B cell (primary cell): ENCODE measurements around the gene MGAT2. TPM values are rescaled to one million over a fixed set of nuclear protein-coding genes. Genes with fewer than 3 reads are reported as not detected.
A peak's percentile ranks its signal among the peaks of the same experiment; 100 is the strongest.

Experiments
- ATAC-seq: fragments of 200-7000 bp; cut with Tn5 transposase; one replicate; pipeline ENCODE4 v1.10.0; 2021; ENCODE audit warnings: low read depth, mild to moderate bottlenecking, moderate number of reproducible peaks, moderate library complexity
- CTCF ChIA-PET: fragments of 350-600 bp; sonication (Branson Sonifier 250); formaldehyde crosslinking; loops from one replicate; lab custom pipeline; 2021; ENCODE audit warnings: antibody characterized with exemption, inconsistent platforms; lab: Charles Lee
- POLR2A ChIA-PET: fragments of 350-600 bp; sonication (Branson Sonifier 250); formaldehyde crosslinking; loops from one replicate; lab custom pipeline; 2021; ENCODE audit warnings: antibody characterized with exemption; lab: Charles Lee
- DNase-seq: peaks from one replicate; pipeline ENCODE4 v3.0.0; 2013
- H2AFZ ChIP-seq: 2 replicates; pipeline ENCODE4 v1.6.1; 2012; ENCODE audit warnings: mild to moderate bottlenecking, low read depth, low read length; ENCODE audit not compliant: insufficient read depth, poor library complexity, severe bottlenecking
- H3K27ac ChIP-seq, 2 donors: 1 replicate in 1 of 2; 2 replicates in 1 of 2; pipeline ENCODE4 v1.5.1; 2012 to 2013; ENCODE audit warnings: low read length in 2 of 2, mild to moderate bottlenecking in 2 of 2, moderate library complexity in 1 of 2
- H3K27me3 ChIP-seq, 4 experiments: fragments of 200-600 bp in 1 of 4; sonication (generic) in 1 of 4; replicated peaks in 1 of 4; 1 replicate in 2 of 4; 2 replicates in 2 of 4; pipeline versions ENCODE4 v1.6.1 to v1.7.0; 2013 to 2016; ENCODE audit warnings: low read length in 3 of 4, mild to moderate bottlenecking in 2 of 4, mixed read lengths in 1 of 4, moderate library complexity in 1 of 4; ENCODE audit not compliant: insufficient read depth in 4 of 4, control insufficient read depth in 3 of 4; ENCODE audit errors: control extremely low read depth in 1 of 4
- H3K36me3 ChIP-seq, 2 experiments: replicated peaks in 1 of 2; 1 replicate in 1 of 2; 2 replicates in 1 of 2; pipeline versions ENCODE4 v1.6.1 to v1.7.1; 2013; ENCODE audit warnings: low read length in 1 of 2; ENCODE audit not compliant: insufficient read depth in 2 of 2, control insufficient read depth in 1 of 2; ENCODE audit errors: control extremely low read depth in 1 of 2, extremely low read depth in 1 of 2
- H3K4me1 ChIP-seq, 2 donors: fragments of 200-600 bp in 1 of 2; sonication (generic) in 1 of 2; 1 replicate in 1 of 2; 2 replicates in 1 of 2; pipeline versions ENCODE4 v1.5.1 to v1.6.1; 2013 to 2017; ENCODE audit warnings: low read length in 2 of 2; ENCODE audit not compliant: control insufficient read depth in 2 of 2, insufficient read depth in 2 of 2
- H3K4me2 ChIP-seq: replicated peaks from 2 replicates; pipeline ENCODE3; 2012; ENCODE audit warnings: mild to moderate bottlenecking, low read depth, low read length; ENCODE audit not compliant: poor library complexity, severe bottlenecking
- H3K4me3 ChIP-seq, 5 experiments: fragments of 200-600 bp in 1 of 5; sonication (generic) in 1 of 5; 1 replicate in 3 of 5; 2 replicates in 2 of 5; pipeline versions ENCODE4 v1.5.1 to v1.7.0; 2011 to 2016; ENCODE audit warnings: low read length in 4 of 5, mild to moderate bottlenecking in 4 of 5, low read depth in 2 of 5, control low read depth in 1 of 5, moderate library complexity in 1 of 5; ENCODE audit not compliant: insufficient read depth in 1 of 5; ENCODE audit errors: control extremely low read depth in 1 of 5, extremely low read depth in 1 of 5
- H3K79me2 ChIP-seq: fragments of 200-600 bp; sonication (generic); one replicate; pipeline ENCODE4 v1.6.0; 2016; ENCODE audit warnings: low read length; ENCODE audit not compliant: control insufficient read depth, insufficient read depth
- H3K9ac ChIP-seq: fragments of 200-600 bp; sonication (generic); 2 replicates; pipeline ENCODE4 v1.6.1; 2017; ENCODE audit warnings: mild to moderate bottlenecking, low read length, moderate library complexity
- H3K9me3 ChIP-seq, 3 donors: one replicate each; pipeline versions ENCODE4 v1.6.1 to v1.7.1; 2013; ENCODE audit warnings: low read length in 2 of 3; ENCODE audit not compliant: control insufficient read depth in 2 of 3, insufficient read depth in 1 of 3; ENCODE audit errors: control extremely low read depth in 1 of 3
- H4K20me1 ChIP-seq: 2 replicates; pipeline ENCODE4 v1.6.0; 2012; ENCODE audit warnings: mild to moderate bottlenecking, low read length; ENCODE audit not compliant: insufficient read depth, control insufficient read depth, poor library complexity, severe bottlenecking
- H3K27ac Mint-ChIP-seq: one replicate; pipeline ENCODE4 v1.8.0; 2021; ENCODE audit warnings: mixed read lengths
- H3K27me3 Mint-ChIP-seq: one replicate; pipeline ENCODE4 v1.8.0; 2021; ENCODE audit warnings: mixed read lengths
- H3K4me1 Mint-ChIP-seq: one replicate; pipeline ENCODE4 v1.8.0; 2021; ENCODE audit warnings: mixed read lengths
- H3K4me3 Mint-ChIP-seq: one replicate; pipeline ENCODE4 v1.8.0; 2021; ENCODE audit warnings: mixed read lengths
- H3K9me3 Mint-ChIP-seq: one replicate; pipeline ENCODE4 v1.8.0; 2022; ENCODE audit warnings: mixed read lengths; ENCODE audit not compliant: insufficient read depth
- CTCF ChIP-seq: fragments of 200-600 bp; IDR thresholded peaks from one replicate; pipeline ENCODE4 v1.8.0; 2022; ENCODE audit warnings: antibody characterized with exemption, mild to moderate bottlenecking
- EZH2 ChIP-seq: IDR thresholded peaks from 2 replicates; pipeline ENCODE4 v1.6.1; 2012; ENCODE audit warnings: borderline replicate concordance, low read depth, mild to moderate bottlenecking, moderate library complexity, low read length; ENCODE audit not compliant: insufficient read depth, poor library complexity, severe bottlenecking
- WGBS: methylation state at CpG from one replicate; pipeline ENCODE4 v1.1.5; 2013; ENCODE audit warnings: missing lambda C conversion rate; ENCODE audit not compliant: insufficient coverage; 5-methylcytosine and 5-hydroxymethylcytosine counted together
- intact Hi-C: fragments of 100-400 bp; cut with micrococcal nuclease; formaldehyde crosslinking; loops from one replicate; pipeline ENCODE4 v1.10.0; 2022
- polyA plus RNA-seq: library from polyadenylated mRNA; depleted of rRNA; stranded (reverse); fragments of >200 nt; gene quantifications from 2 replicates; pipeline ENCODE4 v1.2.3, GENCODE V29; 2012
- total RNA-seq, 2 donors: library from RNA; stranded (reverse); fragments of 120-200 nt in 1 of 2; gene quantifications; 1 replicate in 1 of 2; 2 replicates in 1 of 2; pipeline versions ENCODE4 v1.2.3 to v1.2.4, GENCODE V29; 2013 to 2022

MGAT2 gene
- total and polyA plus RNA-seq, 2 donors (not counting 1 experiment from before 2014, with no cell fraction given): 12.3 to 39.9 TPM

GRCh38 chr14:49623941-49624839 is 3.6 kb downstream of the MGAT2 start:
- H4K20me1 ChIP-seq: peaks cover 20% of the 10 kb centered on the region
- ATAC-seq: no peak
- H3K4me1 ChIP-seq: peaks cover 26 to 34% of the 10 kb centered on the region in 2 donors

More at GRCh38 chr14:49623941-49624839, 3.6 kb downstream of the MGAT2 start:
- peak overlapping the region in 1 of 2 donors; percentile 65 for H3K27ac ChIP-seq
- ChIA-PET CTCF (interaction anchor here (0.7 to 6.8 kb wide), 4 partner anchors 9 to 228 kb away, joined by 3 to 93 read pairs (median 4); partner anchors contain the start of genes DNAAF2 and NEMF), POLR2A (interaction anchor here (1.2 kb wide), 1 partner anchor 10 kb away, joined by 5 read pairs; no protein-coding TSS in a partner anchor)
- H3K9ac ChIP-seq: peak overlapping the region; percentile 9
- Mint-ChIP-seq H3K4me3 (peak overlapping the region; percentile 62), H3K4me1 (peaks cover 52% of the 10 kb centered on the region), H3K27me3 (no peaks in the 10 kb centered on the region), H3K9me3 (no peaks in the 10 kb centered on the region), H3K27ac (peak overlapping the region; percentile 67)
- no peak overlapping the region for H3K4me3 ChIP-seq
- H3K27me3 ChIP-seq: no peaks in the 10 kb centered on the region
- H3K79me2 ChIP-seq: peaks cover 64% of the 10 kb centered on the region
- no CpG with 5 or more reads among the region's 6 CpGs for WGBS
- H3K4me2 ChIP-seq: peak overlapping the region; percentile 88
- H2AFZ ChIP-seq: no peak overlapping the region
- no peak for TF ChIP-seq CTCF
- no peak for TF ChIP-seq EZH2
- peak; percentile 28 for DNase-seq
- intact Hi-C loops: no loop called here
- H3K9me3 ChIP-seq: no peaks in the 10 kb centered on the region
- peaks cover 0 to 5% of the 10 kb centered on the region in 2 experiments for H3K36me3 ChIP-seq
